Sigmoid colon (tissue), 4 donors: ENCODE measurements around the gene XYLB.

Experiments used
- CTCF ChIP-seq, 4 experiments: fragments of 450-650 bp in 3 of 4; fragments of 200-600 bp in 1 of 4; IDR thresholded peaks; one replicate each; pipeline ENCODE4 v1.5.1; 2016 to 2019; ENCODE audit warnings: antibody characterized with exemption in 4 of 4, mild to moderate bottlenecking in 3 of 4, moderate library complexity in 2 of 4
- EP300 ChIP-seq, 4 donors: sonication (generic); formaldehyde crosslinking; IDR thresholded peaks; one replicate each; pipeline ENCODE4 v1.6.1; 2017; ENCODE audit warnings: antibody characterized with exemption in 4 of 4
- POLR2A ChIP-seq, 2 donors: fragments of 450-650 bp; IDR thresholded peaks; one replicate each; pipeline ENCODE4 v1.6.1; 2016; ENCODE audit warnings: antibody characterized with exemption in 2 of 2, mild to moderate bottlenecking in 2 of 2, moderate library complexity in 2 of 2
- POLR2AphosphoS5 ChIP-seq, 4 donors: sonication (generic); formaldehyde crosslinking; IDR thresholded peaks; one replicate each; pipeline ENCODE4 v1.6.1; 2017; ENCODE audit warnings: antibody characterized with exemption in 4 of 4

- TF ChIP-seq CTCF (IDR thresholded peaks at IDR 0.05) (no peak), POLR2A (IDR thresholded peaks at IDR 0.05) (no peak), POLR2AphosphoS5 (IDR thresholded peaks at IDR 0.05) (no peak), EP300 (IDR thresholded peaks at IDR 0.05) (no peak)
Observed at GRCh38 chr3:38370149-38370548, 23.6 kb downstream of the XYLB start.
